Fibroblast of skin of left biceps (primary cell): ENCODE data around the gene RAD51D.
"Not testable (repeated sequence)": the region's sequence is repeated elsewhere in the genome, so short reads cannot be mapped to it uniquely, and the experiment has no call there.

Experiments used
- DNase-seq, 2 experiments: peaks; one replicate each; pipeline ENCODE4 v3.0.0-alpha.2; 2013; ENCODE audit warnings: low read depth in 2 of 2

RAD51D gene

GRCh38 chr17:35065880-35066279 is 53.8 kb downstream of the RAD51D start:
- DNase-seq, result no peak

GRCh38 chr17:35064516-35065215 is 55.0 kb downstream of the RAD51D start:
- no peak for DNase-seq

DNA sequence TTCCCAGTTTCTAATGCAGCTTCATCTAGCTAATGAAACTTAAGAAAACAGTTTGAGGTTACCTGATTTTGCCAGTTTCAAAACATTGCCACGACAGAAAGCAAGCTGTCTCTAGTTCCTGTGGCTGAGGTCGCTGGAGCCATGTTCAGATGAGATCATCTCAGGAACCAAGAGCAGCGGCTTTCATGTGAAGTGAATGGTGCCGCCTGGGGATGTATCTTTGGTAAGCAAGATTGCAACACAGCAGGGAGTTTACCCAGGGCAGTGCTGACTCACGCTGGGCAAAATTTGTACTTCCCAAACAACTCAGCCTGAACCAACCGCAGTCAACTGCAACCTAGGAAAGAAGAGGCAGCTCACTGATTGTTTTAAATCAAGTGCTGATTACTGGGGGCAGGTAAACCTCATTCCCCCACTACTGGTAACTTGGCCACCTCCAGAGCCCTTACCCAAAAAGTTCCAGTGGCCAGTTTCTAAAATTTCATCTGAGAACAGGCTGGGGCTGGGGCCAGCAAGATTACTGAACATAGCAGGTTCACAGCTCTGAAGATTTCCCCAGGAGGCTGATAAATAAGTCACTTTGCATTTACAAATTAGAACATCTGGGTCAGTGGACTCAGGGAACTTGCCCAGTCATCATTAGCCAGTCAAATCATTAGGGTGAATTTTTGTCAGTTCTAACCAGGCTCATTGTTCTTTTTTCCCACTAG is 56.0 kb downstream of the RAD51D start, which contains the start of gene RFFL:
Gene RFFL, minus strand, starts transcription at position 194 of the 710 bp plus-strand sequence. CDS start 37,154 bp downstream, outside the sequence.
- DNase-seq, result peak; percentile 77 to 79

- DNase-seq, result no peak
Measured at GRCh38 chr17:35062308-35062707, 57.4 kb downstream of the RAD51D start.

DNA sequence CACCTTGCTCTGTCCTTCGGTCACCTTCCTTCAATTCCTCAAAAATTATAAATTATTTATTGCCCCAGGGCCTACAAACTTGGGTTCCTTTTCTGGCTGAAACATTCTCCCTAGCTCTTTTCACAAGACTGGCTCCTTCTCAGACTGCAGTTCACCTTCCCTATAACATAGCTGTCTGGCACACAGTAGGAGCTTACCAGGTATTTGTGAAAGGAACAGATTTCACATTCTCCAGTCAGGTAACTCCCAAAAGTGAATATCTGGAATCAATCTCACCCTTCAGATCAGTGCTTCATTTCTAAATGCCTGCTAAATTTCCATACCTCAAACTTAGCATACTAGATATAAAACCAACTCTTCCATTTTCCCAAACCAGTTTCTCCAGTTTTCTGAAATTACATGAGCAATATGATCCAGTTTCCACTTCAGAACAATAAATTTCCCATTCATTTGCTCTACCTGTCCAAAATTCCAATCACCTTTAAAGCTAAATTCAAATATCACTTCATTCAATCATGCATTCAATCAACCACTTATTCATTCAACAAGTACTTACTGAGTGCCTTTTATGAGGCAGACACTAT is 62.2 kb downstream of the RAD51D start:
- DNase-seq, result no peak

DNA sequence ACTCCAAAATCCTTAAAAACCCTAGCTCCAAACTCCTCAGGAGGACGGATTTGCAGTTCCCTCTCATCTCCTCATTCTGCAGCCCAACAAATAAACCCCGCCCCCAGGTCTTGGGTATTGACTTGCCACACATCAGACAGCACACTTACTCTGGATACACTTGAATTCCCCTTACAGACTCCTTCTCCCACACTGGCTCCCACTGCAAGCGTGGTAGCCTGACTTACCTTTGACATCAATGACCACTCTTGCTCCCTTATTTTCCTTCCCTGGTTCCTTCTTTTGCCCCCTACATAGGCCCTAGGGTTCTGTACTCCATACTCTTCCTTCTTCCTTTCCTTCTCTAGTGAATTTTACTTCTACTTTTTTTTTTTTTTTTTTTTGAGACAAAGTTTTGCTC is 63.6 kb downstream of the RAD51D start:
- no peak for DNase-seq

DNA sequence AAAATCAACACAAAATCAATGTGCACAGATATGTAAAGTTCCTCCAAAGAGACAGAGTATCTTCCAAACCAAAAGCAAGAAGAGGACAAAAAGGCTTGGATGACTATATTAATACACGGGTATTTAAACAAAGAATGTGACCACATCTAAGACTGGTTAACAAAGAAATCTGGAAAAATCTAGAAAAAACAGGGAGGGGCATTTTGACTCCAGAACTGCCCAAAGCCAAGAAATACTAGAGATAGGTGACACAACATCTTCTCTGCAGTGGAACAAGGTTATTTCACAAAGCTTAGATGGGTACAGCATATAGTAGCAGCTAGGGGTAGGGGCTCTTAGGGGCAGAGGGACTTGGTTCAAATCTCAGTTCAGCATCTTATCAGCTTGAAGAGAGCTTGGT is 66.5 kb downstream of the RAD51D start:
- DNase-seq, result no peak

DNA sequence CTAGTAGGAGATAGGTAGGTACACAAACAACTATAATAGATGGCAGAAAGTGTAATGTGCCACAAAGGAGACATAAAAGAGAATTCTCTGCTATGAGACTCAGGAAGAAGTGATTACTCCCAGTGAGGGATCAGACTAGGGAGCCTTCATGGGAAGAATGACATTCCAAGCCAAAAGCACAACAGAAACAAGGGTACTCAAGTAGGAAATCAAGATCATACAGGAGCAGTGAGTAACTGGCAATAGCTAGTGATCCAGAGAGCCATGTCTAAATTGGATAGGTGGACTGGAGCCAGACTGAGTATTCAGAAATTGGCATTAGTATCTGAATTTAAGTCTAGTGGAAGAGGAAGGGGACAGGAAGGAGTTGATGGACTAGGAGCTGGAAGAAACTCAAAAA is 66.9 kb downstream of the RAD51D start:
- DNase-seq, result no peak

DNA sequence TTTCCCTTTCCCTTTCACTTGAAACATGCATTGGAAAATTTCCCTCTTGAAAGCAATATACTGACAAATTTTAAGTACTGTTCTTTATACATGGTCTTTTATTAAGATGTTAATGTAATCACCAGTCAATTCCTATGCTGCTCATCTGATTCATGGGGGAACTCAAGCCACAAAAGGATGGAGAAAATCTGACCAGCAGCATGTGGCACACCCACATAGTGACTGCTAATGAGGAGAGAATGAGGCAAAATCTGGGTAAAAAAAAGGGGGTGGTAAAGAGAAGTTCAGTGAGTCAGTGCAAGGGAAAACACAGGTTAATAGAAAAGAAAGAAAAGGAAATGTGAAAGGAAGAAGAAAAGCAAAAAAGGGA is 67.4 kb downstream of the RAD51D start:
- DNase-seq, result peak in 1 of 2 experiments; percentile 4

- DNase-seq, result peak in 1 of 2 experiments; percentile 3
Measured at GRCh38 chr17:35051579-35052240, 68.0 kb downstream of the RAD51D start.

- DNase-seq, result no peak
Measured at GRCh38 chr17:35051183-35051578, 68.5 kb downstream of the RAD51D start.

GRCh38 chr17:35050170-35050569 is 69.5 kb downstream of the RAD51D start:
- no peak for DNase-seq

DNA sequence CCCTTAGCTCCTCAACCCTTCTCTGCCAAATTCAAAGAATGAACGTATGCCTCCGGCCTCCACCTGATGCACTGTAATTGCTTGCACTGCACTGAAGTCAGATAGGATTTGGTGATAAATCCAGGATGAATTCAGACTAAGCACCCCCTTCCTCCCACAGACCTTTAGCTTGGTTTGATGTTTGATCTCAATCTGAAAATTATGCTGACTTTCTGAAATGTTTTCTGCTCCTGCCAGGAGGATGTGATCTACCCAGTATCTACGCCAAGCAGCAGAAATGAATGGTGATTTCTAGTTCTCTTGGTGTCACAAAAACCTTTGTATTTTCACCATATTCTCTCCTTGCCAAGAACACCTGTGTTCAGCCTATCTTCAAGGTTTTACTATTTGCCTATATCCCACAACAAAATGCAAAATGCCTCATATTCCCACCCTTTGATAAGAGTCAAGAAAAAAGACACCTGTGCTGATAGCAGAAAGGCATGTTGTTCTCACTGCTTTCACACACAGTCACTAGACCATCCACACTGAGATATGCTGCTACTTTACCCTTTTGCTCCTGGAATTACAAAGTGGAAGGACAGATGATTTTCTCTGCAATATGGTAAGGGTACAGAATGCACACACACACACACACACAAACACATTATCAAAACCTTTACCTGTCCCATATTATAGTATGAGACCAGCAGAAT is 70.8 kb downstream of the RAD51D start:
- DNase-seq, result no peak

DNA sequence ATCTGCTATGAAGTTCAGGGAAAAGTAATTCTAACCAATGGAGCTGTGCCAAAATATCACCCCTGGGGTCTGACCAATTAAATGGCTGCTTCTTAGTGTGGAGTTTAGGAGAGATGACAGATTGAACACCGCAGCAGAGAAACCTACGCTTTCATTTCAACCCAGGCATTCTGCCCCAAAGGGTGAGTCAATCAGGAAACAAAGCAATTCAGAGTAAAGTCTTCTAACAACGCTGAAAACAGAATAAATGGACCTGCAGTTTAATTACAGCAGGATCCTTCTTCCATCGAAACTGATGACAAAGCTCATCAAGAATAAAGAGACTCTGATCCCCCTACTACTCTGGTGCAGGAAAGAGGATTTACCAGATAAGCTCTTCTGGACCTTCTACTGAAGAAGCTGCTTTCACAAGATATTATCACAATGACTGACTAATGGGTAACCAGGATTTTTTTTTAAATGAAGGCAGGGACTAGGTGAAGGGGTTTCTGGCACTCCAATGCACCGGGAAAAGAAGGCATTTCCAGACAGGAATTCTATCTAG is 72.8 kb downstream of the RAD51D start:
- DNase-seq, result peak in 1 of 2 experiments; percentile 10

- DNase-seq, result no peak
Measured at GRCh38 chr17:35046245-35046644, 73.4 kb downstream of the RAD51D start.

DNA sequence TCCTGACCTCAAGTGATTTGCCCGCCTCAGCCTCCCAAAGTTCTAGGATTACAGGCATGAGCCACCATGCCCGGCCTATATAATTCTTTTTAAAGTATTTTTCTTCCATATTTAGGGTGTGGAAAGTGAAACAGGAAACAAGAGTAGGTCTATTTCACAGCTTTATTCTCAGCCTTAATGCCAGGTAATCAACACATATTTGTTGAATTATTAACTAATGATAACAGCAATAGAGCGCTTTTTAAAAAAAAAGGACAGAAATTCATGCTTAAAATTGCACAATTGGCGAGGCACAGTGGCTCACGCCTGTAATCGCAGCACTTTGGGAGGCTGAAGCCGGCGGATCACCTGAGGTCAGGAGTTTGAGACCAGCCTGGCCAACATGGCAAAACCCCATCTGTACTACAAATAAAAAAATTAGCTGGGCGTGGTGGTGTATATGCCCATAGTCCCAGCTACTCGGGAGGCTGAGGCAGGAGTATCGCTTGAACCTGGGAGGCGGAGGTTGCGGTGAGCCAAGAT is 74.1 kb downstream of the RAD51D start:
- DNase-seq, result not testable (repeated sequence)

DNA sequence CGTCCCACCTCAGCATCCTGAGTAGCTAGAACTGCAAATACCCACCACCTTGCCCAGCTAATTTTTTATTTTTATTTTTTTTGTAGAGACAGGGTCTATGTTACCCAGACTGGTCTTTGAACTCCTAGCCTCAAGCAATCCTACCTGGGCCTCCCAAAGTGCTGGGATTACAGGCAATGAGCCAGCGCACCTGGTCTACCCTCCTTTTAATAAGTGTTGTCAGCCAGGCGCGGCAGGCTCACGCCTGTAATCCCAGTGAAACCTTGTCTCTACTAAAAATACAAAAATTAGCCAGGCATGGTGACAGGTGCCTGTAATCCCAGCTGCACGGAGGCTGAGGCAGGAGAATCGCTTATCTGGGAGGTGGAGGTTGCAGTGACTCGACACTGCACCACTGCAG is 75.5 kb downstream of the RAD51D start:
- DNase-seq, result no peak
